Hepatic stellate cell (primary cell): ENCODE results near the gene IL36G.
"Not testable (repeated sequence)": the region's sequence is repeated elsewhere in the genome, so short reads cannot be mapped to it uniquely, and the experiment has no call there.

Experiments
- DNase-seq: peaks from one replicate; pipeline ENCODE4 v3.0.0; 2011; ENCODE audit warnings: low spot score

IL36G gene

DNA sequence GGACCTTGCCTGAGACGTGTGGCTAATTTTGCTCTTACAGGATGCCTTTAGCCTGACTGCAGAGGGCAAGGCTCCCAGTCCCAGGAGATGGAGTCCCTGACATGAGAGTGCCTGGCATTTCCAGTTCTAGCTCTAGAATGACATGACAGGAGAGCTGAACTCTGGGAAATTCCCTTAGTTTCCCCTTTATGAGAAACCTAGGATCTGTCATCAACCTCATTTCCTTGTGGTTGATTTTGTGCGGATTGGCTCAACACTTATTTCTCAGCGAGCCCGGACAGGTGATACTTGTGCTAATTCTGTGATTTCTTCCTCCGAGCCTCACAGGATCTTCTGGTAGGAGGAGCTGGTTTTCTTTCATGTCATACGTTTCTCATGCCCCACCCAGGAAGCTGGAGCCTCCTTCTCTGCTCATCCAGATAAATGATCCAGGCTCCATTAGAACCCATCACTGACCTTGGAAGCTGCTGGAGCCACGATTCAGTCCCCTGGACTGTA, at the start of gene IL36G:
TSS of gene IL36G (plus strand) at position 448 of the 498 bp plus-strand sequence. CDS start 633 bp downstream, outside the sequence.
- DNase-seq: no peak

DNA sequence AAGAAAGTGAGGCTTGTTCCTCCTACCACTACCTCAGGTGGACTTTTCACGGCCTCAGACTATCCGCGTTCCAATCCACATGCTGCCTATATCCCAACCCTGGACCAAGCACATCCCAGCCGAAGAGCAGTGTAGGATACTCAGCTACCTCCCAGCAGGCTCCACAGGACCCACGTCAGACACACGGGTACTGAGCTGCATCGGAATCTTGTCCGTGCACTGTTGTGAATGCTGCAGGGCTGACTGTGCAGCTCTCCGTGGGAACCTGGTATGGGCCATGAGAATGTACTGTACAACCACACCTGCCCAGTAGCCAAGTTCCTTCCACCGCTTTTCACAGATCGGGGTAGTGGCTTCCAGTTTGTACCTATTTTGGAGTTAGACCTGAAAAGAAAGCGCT, 44.5 kb upstream of the IL36G start:
- no peak for DNase-seq

DNA sequence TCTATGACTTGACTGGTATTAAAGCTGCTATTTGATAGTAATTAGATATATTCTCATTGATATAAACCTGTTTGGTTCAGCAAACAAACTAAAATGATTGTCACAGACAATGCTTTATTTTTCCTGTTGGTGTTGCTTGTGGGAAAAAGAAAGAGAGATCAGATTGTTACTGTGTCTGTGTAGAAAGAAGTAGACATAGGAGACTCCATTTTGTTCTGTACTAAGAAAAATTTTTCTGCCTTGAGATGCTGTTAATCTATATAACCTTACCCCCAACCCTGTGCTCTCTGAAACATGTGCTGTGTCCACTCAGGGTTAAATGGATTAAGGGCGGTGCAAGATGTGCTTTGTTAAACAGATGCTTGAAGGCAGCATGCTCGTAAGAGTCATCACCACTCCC, 43.7 kb upstream of the IL36G start:
- DNase-seq: not testable (repeated sequence)

DNA sequence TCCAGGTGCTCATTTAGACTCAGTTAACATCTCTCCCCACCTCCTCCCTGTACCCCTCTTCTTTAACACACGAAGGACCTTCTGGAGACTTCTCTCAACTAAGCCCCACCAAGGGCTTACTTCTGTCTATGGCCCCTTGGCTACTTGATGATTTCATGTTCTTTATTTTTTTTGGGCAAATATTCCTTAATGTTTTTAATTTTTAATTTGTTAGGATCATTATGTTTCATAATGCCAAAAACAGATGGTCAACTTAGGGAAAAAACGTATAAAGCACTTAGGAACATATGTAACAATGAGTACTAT, 40.9 kb upstream of the IL36G start:
- DNase-seq: no peak

DNA sequence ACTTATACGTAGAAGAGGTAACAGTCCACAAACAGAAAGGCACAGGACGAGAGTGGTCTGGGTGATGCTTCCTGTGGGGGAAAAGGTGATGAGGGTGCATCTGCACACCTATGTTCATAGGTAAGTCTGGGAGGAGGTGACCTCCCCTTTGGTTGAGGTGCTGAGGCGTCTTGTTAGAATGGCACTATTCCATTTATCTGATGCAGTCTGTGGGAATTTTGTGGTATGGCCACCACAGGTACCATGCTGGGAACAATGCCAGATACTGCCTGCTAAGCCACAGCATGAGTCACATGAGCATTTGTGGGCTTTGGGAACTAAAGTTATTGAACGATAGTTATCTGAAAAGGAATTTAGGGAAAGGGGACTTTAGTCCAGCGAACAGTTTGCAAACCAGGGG, 38.9 kb upstream of the IL36G start:
- DNase-seq: no peak

DNA sequence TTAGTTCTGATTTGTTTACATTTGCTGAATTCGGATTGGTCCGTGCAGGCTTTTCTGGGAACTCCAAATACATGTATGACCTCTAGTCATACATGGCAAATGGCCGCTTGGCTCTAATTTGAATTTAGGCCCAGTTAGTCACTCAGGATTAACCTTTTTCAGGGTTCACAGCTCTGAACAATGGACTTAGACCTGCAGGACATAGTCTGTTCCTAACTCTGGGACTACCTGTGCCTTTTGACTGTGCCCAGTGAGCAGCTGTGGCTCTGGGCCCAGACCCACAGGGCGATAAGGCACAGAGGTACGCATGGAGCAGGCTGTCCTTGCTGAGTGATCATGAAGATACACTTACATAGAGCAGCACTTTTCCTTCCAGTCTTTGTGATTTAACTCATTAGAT, 38.4 kb upstream of the IL36G start:
- no peak for DNase-seq

DNA sequence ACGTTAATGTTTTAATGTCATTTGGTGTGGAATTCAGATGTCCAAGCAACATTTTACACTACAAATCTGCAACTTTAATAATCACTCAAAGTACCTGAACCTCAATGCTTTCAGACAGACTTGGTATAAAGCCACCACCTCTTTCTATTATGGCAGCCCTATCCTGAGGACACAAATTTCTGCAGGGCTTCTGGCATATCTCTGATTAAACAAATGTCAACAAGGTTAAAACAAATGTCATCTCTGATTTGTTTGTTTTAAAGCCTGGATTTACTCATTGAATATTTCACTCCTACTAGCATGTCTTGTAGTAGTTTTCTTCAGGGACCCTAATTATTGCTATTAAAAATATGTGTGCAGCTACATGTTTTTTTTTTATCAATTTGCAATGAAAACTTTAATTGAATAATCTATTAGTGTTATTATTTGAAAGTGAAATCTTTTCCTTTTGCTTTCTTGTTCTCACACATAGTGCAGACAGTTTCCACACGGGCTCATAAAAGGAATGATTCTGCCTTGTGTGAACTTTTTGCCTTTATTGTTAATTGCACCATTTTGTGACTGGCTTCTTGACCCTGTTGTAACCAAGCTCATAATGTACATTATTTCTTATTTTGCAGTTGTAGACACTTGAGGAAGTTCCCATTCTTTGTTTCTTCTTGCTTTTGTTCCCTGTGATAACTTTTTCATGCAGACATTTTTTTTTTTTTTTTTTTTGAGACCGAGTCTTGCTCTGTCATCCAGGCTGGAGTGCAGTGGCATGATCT, 36.8 kb upstream of the IL36G start:
- DNase-seq: no peak

DNA sequence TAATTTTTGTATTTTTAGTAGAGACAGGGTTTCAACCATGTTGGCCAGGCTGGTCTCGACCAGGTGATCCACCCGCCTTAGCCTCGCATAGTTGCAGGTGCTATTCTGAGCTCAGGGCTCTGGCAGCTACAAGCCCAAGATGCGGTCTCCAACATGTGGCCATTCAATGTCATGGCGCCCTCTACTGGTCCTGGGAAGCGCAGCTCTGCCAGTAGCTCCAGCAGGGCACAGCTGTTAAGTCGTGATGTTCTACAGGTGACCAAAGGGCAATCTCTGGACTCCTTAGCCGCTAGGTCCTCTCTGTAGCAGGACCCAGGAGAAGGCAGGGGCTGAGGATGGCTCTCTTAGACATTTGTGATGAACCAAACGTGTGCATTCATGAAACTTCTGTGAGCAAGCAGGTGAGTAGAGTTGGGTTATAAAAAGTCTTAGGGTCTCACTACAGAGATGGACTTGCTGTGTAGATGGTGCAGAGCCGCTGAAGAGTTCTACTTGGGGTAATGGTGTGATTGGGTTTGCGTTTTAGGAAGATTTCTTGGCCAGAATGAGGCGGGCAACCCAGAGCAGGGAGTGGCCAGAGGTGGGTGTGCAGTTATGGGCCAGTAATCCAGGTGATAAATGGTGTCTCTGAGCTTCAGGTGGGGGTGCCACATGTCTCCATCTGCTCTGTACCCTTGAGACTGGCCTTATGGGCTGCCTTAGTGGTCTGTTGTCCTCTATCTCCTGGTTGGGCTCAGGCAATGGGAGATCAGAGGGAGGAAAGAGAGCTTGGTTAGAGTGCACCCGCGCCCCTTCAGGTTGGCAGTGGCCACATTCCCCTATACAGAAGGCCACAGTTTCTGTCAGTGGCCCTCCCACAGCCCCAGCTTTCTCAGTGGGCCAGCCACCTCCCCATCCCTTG, 35.8 kb upstream of the IL36G start:
- DNase-seq: peak; percentile 53

DNA sequence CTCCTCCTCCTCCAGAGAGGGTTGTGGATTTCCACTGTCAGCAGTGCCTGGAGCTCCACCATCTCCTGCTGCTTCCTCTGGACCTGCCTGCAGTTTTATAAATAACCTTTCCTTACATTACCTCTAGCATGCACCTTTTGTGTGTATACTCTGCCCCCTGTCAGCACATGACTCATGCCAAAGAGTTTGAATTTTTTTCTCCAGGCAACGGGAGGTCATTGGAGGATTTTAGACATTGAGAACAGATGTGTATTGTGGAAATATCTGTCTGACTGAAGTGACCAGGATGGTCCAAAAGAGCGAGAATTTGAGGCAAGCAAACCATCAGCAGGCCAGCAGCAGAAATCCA, 35.2 kb upstream of the IL36G start:
- DNase-seq: no peak

DNA sequence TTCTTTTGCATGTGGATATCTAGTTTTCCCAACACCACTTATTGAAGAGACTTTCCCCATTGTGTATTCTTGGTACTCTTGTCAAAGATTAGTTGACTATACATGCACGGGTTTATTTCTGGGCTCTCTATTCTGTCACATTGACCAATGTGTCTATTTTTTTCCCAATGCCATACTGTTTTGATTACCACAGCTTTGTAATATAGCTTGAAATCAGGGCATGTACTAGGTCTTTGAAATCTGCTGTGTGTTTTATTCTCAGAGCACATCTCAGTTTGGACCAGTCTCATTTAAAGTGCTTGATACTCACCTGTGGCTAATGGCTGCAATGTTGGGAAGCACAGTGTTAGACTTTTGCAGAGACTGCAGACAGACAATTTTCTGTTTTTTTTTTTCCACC, 32.8 kb upstream of the IL36G start:
- no peak for DNase-seq

DNA sequence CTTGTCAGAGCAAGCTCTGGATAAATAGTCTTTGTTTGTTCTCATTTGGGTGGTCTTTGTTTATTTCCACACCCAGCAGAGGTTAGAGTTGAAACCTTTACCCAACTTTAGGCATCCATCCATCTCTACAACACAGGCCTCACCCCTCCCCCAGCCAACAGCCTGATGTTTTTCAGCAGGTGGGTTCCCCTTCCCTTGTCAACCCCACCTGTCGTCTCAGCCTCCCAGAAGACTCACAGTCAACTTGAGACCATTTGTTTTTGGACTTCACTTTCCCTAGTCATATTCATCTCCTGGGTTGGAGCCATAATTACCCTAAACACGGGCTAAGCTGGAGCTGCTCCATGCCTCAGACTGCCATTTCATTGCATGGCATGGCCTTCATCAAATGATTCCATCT, 31.7 kb upstream of the IL36G start:
- no peak for DNase-seq

DNA sequence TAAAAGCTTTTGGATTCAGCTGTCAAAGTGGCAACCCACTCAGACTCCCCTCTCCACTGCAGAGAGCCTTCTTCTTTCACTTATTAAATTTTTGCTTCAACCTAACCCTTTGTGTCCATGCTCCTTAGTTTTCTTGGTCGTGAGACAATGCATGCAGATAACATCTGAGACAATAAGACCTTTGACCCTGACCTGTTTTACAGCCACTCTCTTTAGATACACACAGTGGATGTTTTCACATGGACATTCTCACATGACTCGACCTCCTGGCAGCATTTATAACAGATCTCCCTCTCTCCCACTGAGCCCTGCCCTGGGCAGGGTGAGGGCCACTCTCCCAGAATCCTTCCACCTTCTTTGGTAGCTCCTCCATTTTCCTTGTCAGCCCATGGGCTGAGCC, 30.4 kb upstream of the IL36G start:
- DNase-seq: no peak

DNA sequence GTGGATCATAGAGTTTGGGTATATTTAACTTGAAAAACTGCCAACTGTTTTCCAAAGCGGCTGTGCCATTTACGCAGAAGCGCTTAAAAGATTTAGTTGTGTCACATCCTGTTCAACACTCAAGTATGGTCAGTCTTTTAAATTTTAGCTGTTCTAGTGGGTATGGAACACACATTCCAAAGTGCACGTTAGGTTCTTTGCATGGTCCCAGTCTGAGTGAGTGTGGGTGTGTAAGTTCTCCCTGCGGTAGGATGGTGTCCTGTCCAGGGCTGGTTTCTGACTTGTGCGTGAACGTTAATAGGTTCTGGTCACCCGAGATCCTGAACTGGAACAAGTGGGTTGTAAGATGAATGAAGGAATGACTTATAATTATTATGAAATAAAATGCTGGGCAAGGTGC, 28.4 kb upstream of the IL36G start:
- no peak for DNase-seq

DNA sequence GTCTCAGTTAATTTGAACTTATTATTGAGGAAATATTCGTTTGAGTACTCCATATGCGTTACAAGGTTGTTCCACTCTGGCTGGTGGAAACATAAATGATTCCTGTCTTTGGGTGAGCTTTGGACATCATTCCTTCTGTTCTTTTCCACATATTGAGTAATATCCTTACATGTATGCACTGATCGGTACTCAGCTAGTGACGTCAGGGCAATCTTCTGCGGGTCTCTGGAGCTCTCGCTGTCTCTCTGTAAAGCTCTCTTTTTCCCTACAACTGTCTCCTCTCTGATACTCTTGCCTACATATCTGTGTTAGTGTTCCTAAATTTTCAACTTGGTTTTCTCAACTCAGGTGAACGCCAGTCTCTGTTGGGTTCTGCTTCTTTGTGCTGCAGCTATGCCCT, 23.4 kb upstream of the IL36G start:
- no peak for DNase-seq

DNA sequence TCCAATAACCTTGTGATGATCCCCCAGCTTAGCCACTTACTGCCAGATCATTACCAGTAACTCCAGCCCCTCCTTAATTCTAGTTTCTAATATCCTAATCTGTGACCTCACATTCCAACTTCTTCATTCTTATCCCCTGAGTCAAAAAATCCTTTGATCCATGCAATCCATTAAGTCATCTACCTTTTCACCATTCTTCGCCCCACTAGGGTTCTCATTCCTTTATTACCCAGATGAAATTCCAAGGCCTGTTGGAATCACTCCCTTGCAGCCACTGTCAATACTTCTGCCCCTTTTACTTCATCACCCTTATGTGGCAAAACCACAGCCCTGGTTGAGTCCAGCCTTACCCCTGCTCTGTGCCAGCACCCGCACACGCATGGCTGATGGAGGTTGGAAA, 20.3 kb upstream of the IL36G start:
- DNase-seq: no peak

DNA sequence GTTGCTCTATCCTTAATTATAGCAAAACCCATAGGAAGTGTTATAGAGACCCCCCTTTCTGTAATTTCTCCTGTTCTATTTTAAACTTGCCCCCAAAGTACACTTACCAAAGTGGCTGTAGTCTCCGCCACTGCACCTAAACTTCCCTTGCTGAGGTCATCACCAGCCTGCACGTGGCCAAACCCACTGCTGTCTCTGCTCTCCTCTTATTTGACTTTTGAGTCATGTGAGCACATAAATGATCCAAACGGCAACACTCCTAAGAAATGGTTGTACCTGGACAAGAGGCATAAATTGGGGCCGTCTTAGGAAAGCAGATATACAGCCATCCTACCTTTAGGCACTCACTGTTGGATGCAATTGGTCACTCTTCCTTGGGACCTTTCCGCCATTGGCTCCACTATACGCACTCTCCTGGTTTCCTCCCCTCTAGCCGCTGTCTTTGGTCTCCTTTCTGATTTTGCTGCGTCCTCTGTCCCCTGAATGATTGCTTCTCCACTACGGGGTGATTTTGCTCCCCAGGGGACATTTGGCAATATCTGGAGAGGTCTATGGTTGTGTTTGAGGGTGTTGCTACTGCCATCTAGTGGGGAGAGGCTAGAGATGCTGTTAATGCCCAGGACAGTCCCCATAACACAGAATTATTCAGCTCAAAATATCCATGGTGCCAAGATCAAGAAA, 19.2 kb upstream of the IL36G start:
- peak; percentile 39 for DNase-seq

DNA sequence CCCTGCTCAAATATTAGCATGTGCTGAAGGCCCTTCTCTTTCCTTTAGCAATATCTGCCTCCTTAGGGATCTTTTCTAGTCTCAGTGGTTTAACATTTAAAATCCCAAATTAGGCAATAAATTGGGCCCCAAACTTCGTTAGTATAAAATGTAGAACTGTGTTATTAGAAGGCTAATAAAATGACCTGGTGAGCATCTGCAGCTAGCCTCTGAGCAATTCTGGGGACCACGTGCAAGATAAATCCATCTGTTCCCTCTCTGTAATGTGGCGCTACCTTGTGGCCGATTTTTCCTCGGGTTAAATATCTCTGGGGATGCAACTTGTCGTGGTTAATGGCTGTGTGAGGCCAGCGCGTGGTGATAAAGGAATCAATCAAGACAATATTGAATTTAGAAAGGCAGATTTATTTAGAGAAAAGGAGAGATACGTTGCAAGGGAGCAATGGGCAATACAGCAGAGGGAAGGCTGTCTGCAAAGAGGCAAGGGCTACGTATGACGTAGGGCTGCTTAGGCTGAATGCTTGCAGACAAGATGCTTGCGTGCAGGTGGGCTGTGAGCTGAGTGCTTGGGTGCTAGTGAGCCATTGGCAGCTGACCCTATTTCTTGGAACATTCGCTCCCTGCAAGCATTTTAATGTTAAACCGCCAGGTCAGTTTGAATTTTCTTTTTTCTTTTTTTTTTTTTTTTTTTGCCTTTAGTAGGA, 18.5 kb upstream of the IL36G start:
- no peak for DNase-seq

DNA sequence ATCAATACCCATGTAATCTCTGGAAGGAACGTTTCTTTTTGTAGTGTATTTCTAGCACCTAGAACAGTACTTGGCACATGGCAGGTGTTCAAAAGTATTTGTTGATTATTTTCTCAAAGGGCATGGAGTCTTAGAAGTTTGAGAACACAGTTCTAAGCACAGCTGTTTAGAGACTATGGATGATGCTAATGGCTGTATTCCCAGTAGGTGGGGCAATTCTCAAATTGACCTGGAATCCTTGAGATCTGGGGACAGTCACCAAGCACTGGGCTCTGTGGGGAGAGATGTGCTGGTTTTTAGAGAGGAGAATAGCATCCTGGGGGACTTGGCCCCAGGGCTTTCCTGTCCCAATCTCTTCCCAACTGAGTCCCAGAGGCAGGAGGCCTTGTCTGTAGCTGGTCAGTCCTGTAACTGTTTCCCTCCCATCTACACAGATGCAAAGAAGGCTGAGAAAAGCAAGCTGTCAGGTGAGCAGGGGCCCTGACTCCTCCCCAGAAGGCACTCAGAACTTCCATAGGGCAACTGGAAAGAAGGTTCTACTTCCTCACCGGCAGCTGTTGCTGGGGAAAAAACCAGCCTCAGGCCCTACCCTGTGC, 17.5 kb upstream of the IL36G start:
- no peak for DNase-seq

DNA sequence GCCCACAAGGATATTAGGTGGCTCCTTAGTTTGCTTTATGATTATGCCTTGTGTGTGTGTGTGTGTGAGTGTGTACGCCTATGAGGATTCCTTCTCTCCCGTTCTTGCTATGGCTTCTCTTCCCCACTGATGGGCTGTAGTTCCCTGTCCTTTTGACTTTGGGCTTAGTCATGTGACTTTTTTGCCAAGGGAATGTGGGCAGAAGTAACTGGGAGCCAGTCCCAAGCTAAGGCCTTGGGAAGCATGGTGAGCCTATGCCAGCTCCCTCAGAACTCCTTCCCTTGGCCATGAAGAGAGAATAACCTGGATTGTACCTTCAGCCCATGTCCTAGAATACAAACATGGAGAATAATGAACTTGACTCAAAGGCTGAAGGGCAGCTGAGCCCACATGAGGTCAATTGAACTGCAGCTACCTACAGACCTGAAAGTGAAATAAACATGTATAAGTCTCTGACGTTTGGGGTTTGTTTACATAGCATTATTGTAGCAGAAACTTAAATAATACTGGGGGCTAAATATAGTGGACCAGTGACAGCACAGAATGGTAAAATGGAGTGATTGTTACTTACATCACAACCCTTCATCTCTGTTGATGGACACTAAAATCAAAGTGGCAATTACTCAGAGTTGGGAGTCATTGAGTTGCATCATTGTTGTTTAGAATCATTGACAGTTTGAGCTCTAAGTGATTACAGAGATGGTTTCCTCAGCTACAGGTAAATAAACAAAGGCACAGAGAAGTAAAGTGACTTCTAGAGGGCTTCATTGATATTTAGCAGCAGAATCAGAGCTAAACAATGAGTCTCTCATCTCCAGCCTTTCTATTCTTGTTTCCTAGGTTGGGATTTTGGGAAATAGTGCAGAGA, 15.3 kb upstream of the IL36G start:
- DNase-seq: no peak

DNA sequence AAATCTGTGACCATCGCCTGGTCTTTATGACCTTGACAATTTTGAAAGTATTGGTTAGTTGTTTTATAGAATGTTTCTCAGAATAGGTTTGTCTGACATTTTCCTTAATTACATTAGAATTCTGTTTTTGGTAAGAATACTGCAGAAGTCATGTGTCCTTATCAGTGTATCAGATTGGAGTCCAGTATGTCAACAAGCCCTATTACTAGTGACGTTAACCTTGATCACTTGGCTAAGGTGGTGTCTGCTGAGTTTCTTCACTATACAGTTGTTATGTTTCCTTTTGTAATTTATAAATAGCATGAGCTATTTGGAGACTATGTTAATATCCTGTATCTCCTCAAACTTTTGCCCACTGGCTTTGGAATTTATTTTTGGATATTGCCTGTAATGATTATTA, 10.8 kb upstream of the IL36G start:
- no peak for DNase-seq
